Transverse colon (tissue), 4 donors: Measurements from ENCODE around the gene KAT2B. TPM values are rescaled to one million over a fixed set of nuclear protein-coding genes. Genes with fewer than 3 reads are reported as not detected.

ENCODE experiments used
- DNase-seq: peaks from one replicate; pipeline ENCODE4 v3.0.0-alpha.2; 2019
- H3K27ac ChIP-seq, 4 donors: fragments of 200-600 bp; sonication (generic); 2 replicates each; pipeline ENCODE4 v1.5.1; 2016 to 2018; ENCODE audit warnings: inconsistent platforms in 4 of 4
- H3K27me3 ChIP-seq: fragments of 200-600 bp; sonication (generic); 2 replicates; pipeline ENCODE4 v1.5.1; 2017; ENCODE audit warnings: inconsistent platforms
- H3K36me3 ChIP-seq, 4 donors: fragments of 200-600 bp; sonication (generic); 2 replicates each; pipeline ENCODE4 v1.5.1; 2017 to 2019; ENCODE audit warnings: inconsistent platforms in 4 of 4
- H3K4me1 ChIP-seq, 4 donors: fragments of 200-600 bp; sonication (generic); 2 replicates each; pipeline ENCODE4 v1.5.1; 2017 to 2020; ENCODE audit warnings: inconsistent platforms in 4 of 4
- H3K4me3 ChIP-seq, 4 donors: fragments of 200-600 bp; sonication (generic); 1 replicate in 1 of 4; 2 replicates in 3 of 4; pipeline versions ENCODE4 v1.5.1 to v1.6.1; 2017 to 2019; ENCODE audit warnings: inconsistent platforms in 4 of 4
- H3K9me3 ChIP-seq, 2 donors: fragments of 200-600 bp; sonication (generic); 2 replicates each; pipeline ENCODE4 v1.5.1; 2017 to 2019; ENCODE audit warnings: inconsistent platforms in 2 of 2
- CTCF ChIP-seq, 5 experiments: fragments of 200-600 bp in 3 of 5; fragments of 450-650 bp in 2 of 5; sonication (generic) in 3 of 5; IDR thresholded peaks; 1 replicate in 2 of 5; 2 replicates in 3 of 5; pipeline ENCODE4 v1.5.1; 2016 to 2017; ENCODE audit warnings: antibody characterized with exemption in 5 of 5, inconsistent platforms in 3 of 5, mild to moderate bottlenecking in 2 of 5, moderate library complexity in 1 of 5
- EP300 ChIP-seq: sonication (generic); formaldehyde crosslinking; IDR thresholded peaks from one replicate; pipeline ENCODE4 v1.6.1; 2017; ENCODE audit warnings: antibody characterized with exemption, low read depth
- POLR2A ChIP-seq: fragments of 450-650 bp; IDR thresholded peaks from one replicate; pipeline ENCODE4 v1.6.1; 2016; ENCODE audit warnings: antibody characterized with exemption, mild to moderate bottlenecking, moderate library complexity
- POLR2AphosphoS5 ChIP-seq, 3 donors: sonication (generic); formaldehyde crosslinking; IDR thresholded peaks; one replicate each; pipeline ENCODE4 v1.6.1; 2016; ENCODE audit warnings: antibody characterized with exemption in 3 of 3
- WGBS, 2 donors: methylation state at CpG; one replicate each; pipeline ENCODE4 v1.1.5; 2018; ENCODE audit warnings: low coverage in 1 of 2; 5-methylcytosine and 5-hydroxymethylcytosine counted together
- in situ Hi-C, 4 donors: fragments of 200-750 bp; cut with MboI; loops; one replicate each; pipeline versions ENCODE4 v1.15.0 to v1.15.1; 2017; ENCODE audit warnings: low sequenced_read_pairs in 3 of 4, low pct_ligation_motif_present in 1 of 4, low pct_unique_long_range_greater_than_20kb in 1 of 4
- intact Hi-C: fragments of 100-400 bp; cut with DNase I; formaldehyde crosslinking; loops from one replicate; pipeline ENCODE4 v1.15.1; 2023; ENCODE audit warnings: low total_unique reads
- total RNA-seq, 4 donors: library from RNA; depleted of rRNA; stranded (reverse); fragments of >200 nt; gene quantifications; one replicate each; pipeline ENCODE4 v1.1.0, GENCODE V29; 2016

The KAT2B gene
- total RNA-seq, 4 donors from 2014 or later: 21.3 to 35.5 (median 30.2) TPM

GRCh38 chr3:20160230-20160629, 120.0 kb downstream of the KAT2B start:
- Histone ChIP-seq H3K4me1 (peaks cover 0 to 4% (median 0%) of the 10 kb centered on the region in 4 donors), H3K4me3 (no peak overlapping the region), H3K9me3 (no peaks in the 10 kb centered on the region), H3K27ac (no peak overlapping the region), H3K27me3 (no peaks in the 10 kb centered on the region), H3K36me3 (no peaks in the 10 kb centered on the region)
- in situ Hi-C loops (no loop called here), intact Hi-C loops (no loop called here)
- TF ChIP-seq POLR2AphosphoS5 (IDR thresholded peaks at IDR 0.05): no peak
- no peak for TF ChIP-seq CTCF (IDR thresholded peaks at IDR 0.05)
- no peak for TF ChIP-seq POLR2A
- DNase-seq: no peak

- Histone ChIP-seq H3K4me1 (peaks cover 0 to 4% (median 0%) of the 10 kb centered on the region in 4 donors), H3K27ac (no peak overlapping the region), H3K36me3 (no peaks in the 10 kb centered on the region), H3K9me3 (no peaks in the 10 kb centered on the region), H3K4me3 (no peak overlapping the region), H3K27me3 (no peaks in the 10 kb centered on the region)
- DNase-seq: no peak
- in situ Hi-C loops (no loop called here), intact Hi-C loops (no loop called here)
- 88 to 98% methylated on average over 2 of the region's 2 CpGs for WGBS, 2 donors
- TF ChIP-seq EP300: no peak
- no peak for TF ChIP-seq POLR2A
- TF ChIP-seq CTCF (IDR thresholded peaks at IDR 0.05): no peak
- TF ChIP-seq POLR2AphosphoS5 (IDR thresholded peaks at IDR 0.05): no peak
These were observed 121.5 kb downstream of the KAT2B start for GRCh38 chr3:20161714-20162113.

GRCh38 chr3:20173844-20174410, 133.7 kb downstream of the KAT2B start:
- 71 to 79% methylated on average over 3 to 4 of the region's 4 CpGs for WGBS, 2 donors
- H3K27me3 ChIP-seq: no peaks in the 10 kb centered on the region
- intact Hi-C loops: loop anchor here (10.0 kb wide), 1 partner anchor 909 kb away; no protein-coding TSS in a partner anchor
- in situ Hi-C loops: no loop called here
- TF ChIP-seq POLR2AphosphoS5 (IDR thresholded peaks at IDR 0.05) (no peak), CTCF (IDR thresholded peaks at IDR 0.05) (no peak), POLR2A (no peak), EP300 (no peak)
- no peak overlapping the region for H3K27ac ChIP-seq
- no peak overlapping the region for H3K4me3 ChIP-seq
- no peaks in the 10 kb centered on the region for H3K36me3 ChIP-seq
- no peaks in the 10 kb centered on the region for H3K4me1 ChIP-seq
- no peak for DNase-seq
- H3K9me3 ChIP-seq: no peaks in the 10 kb centered on the region

GRCh38 chr3:20181276-20181675, 141.0 kb downstream of the KAT2B start:
- intact Hi-C loops (no loop called here), in situ Hi-C loops (loop anchor here in 2 of 4 donors (25.0 kb wide), 2 partner anchors 144 to 244 kb away; partner anchors contain the start of genes KAT2B (in 2 of the 2), EFHB (in 1 of the 2) and RAB5A (in 1 of the 2))
- WGBS, 2 donors: 91% methylated on average over 3 of the region's 3 CpGs
- H3K27me3 ChIP-seq: no peaks in the 10 kb centered on the region
- peaks cover 0 to 8% (median 3%) of the 10 kb centered on the region in 4 donors for H3K4me1 ChIP-seq
- H3K36me3 ChIP-seq: no peaks in the 10 kb centered on the region
- no peaks in the 10 kb centered on the region for H3K9me3 ChIP-seq
- TF ChIP-seq EP300 (no peak), POLR2A (no peak), CTCF (IDR thresholded peaks at IDR 0.05) (no peak), POLR2AphosphoS5 (IDR thresholded peaks at IDR 0.05) (no peak)
- no peak overlapping the region for H3K4me3 ChIP-seq
- DNase-seq: no peak
- H3K27ac ChIP-seq: no peak overlapping the region
